Spleen (tissue), 11 donors: ENCODE data around the gene SDK2. TPM values are rescaled to one million over a fixed set of nuclear protein-coding genes. Genes with fewer than 3 reads are reported as not detected.
"Not testable (repeated sequence)": the region's sequence is repeated elsewhere in the genome, so short reads cannot be mapped to it uniquely, and the experiment has no call there.

Experiments
- DNase-seq: peaks from one replicate; pipeline ENCODE4 v3.0.0-alpha.2; 2020
- H3K27ac ChIP-seq, 8 donors: fragments of 200-600 bp; sonication (generic) in 7 of 8; 1 replicate in 4 of 8; 2 replicates in 4 of 8; pipeline versions ENCODE4 v1.5.0 to v1.8.0; 2016 to 2021; ENCODE audit warnings: inconsistent platforms in 4 of 8, mild to moderate bottlenecking in 4 of 8, moderate library complexity in 1 of 8
- H3K27me3 ChIP-seq, 7 donors: fragments of 200-600 bp; sonication (generic) in 6 of 7; replicated peaks in 1 of 7; 1 replicate in 4 of 7; 2 replicates in 3 of 7; pipeline versions ENCODE4 v1.5.0 to v1.8.0; 2016 to 2021; ENCODE audit warnings: inconsistent platforms in 3 of 7, mild to moderate bottlenecking in 1 of 7
- H3K36me3 ChIP-seq, 6 donors: fragments of 200-600 bp; sonication (generic) in 5 of 6; 1 replicate in 4 of 6; 2 replicates in 2 of 6; pipeline versions ENCODE4 v1.5.0 to v1.8.0; 2016 to 2021; ENCODE audit warnings: inconsistent platforms in 2 of 6
- H3K4me1 ChIP-seq, 6 donors: fragments of 200-600 bp; sonication (generic) in 5 of 6; 1 replicate in 3 of 6; 2 replicates in 3 of 6; pipeline versions ENCODE4 v1.5.0 to v1.8.0; 2016 to 2021; ENCODE audit warnings: inconsistent platforms in 3 of 6
- H3K4me3 ChIP-seq, 8 donors: fragments of 200-600 bp; sonication (generic) in 7 of 8; 1 replicate in 4 of 8; 2 replicates in 4 of 8; pipeline versions ENCODE4 v1.5.0 to v1.8.0; 2016 to 2021; ENCODE audit warnings: inconsistent platforms in 4 of 8, mild to moderate bottlenecking in 4 of 8, moderate library complexity in 2 of 8
- H3K9me3 ChIP-seq, 8 donors: fragments of 200-600 bp; sonication (generic) in 7 of 8; 1 replicate in 4 of 8; 2 replicates in 4 of 8; pipeline versions ENCODE4 v1.5.0 to v1.8.0; 2016 to 2021; ENCODE audit warnings: inconsistent platforms in 4 of 8
- CTCF ChIP-seq, 11 experiments: fragments of 200-600 bp in 7 of 11; fragments of 450-650 bp in 4 of 11; sonication (generic) in 4 of 11; IDR thresholded peaks in 8 of 11; conservative IDR thresholded peaks in 3 of 11; 1 replicate in 7 of 11; 2 replicates in 4 of 11; pipeline versions ENCODE4 v1.4.0 to v1.8.0; 2016 to 2021; ENCODE audit warnings: antibody characterized with exemption in 11 of 11, inconsistent platforms in 4 of 11, mild to moderate bottlenecking in 1 of 11
- POLR2A ChIP-seq, 3 donors: fragments of 450-650 bp; IDR thresholded peaks; one replicate each; pipeline ENCODE4 v1.5.1; 2017; ENCODE audit warnings: antibody characterized with exemption in 3 of 3, mild to moderate bottlenecking in 1 of 3
- POLR2AphosphoS5 ChIP-seq, 3 donors: sonication (generic); formaldehyde crosslinking; IDR thresholded peaks; one replicate each; pipeline ENCODE4 v1.5.1; 2017; ENCODE audit warnings: antibody characterized with exemption in 3 of 3
- WGBS, 5 donors: extraction: QIAGEN DNeasy Blood & Tissue Kit in 3 of 5; methylation state at CpG; one replicate each; pipeline versions ENCODE4 v1.1.5 to v1.1.7; 2013 to 2018; 5-methylcytosine and 5-hydroxymethylcytosine counted together
- intact Hi-C: fragments of 100-400 bp; cut with DNase I; formaldehyde crosslinking; loops from one replicate; pipeline ENCODE4 v1.15.0; 2023; ENCODE audit warnings: low total_unique reads
- polyA plus RNA-seq, 3 donors: library from polyadenylated mRNA; stranded (reverse); fragments of 200-250 nt; gene quantifications; one replicate each; pipeline ENCODE4 v1.2.1, GENCODE V29; 2013
- total RNA-seq, 7 donors: library from RNA; depleted of rRNA in 3 of 7; stranded (reverse); fragments of >200 nt in 3 of 7; fragmentation: NEBNext Ultra II Directional in 4 of 7; extraction: Animal tissue kit (Norgen Biotek cat#: 25700) in 4 of 7; gene quantifications; one replicate each; pipeline versions ENCODE4 v1.1.0 to v1.2.1, GENCODE V29; 2016 to 2021
- donor health status: healthy with polysubstance abuse.
- donor health status: DM: no; HTN: no; CAD: no; lungs with moderate emphysema.
- donor health status: DM: no; HTN: no; CAD: no.
- donor health status: Bipolar disorder and iron deficiency.
- donor health status: healthy.
- donor health status: DM: no; HTN: no; CAD: no.
- donor health status: DM: yes; HTN: yes; CAD: no.

Gene SDK2
- total and polyA plus RNA-seq, 10 donors: 0.86 to 16.5 (median 9.7) TPM

GRCh38 chr17:73335591-73336407, 308.4 kb downstream of the SDK2 start:
- Histone ChIP-seq H3K4me1 (peaks cover 0 to 19% (median 0%) of the 10 kb centered on the region in 6 donors), H3K27me3 (no peaks in the 10 kb centered on the region), H3K27ac (no peak overlapping the region), H3K4me3 (no peak overlapping the region), H3K36me3 (no peaks in the 10 kb centered on the region), H3K9me3 (no peaks in the 10 kb centered on the region)
- intact Hi-C loops: no loop called here
- no peak for DNase-seq
- 77 to 93% (median 89%) methylated on average over 12 of the region's 12 CpGs for WGBS, 5 donors
- TF ChIP-seq CTCF (IDR thresholded peaks at IDR 0.05 in 8 of 11, conservative IDR thresholded peaks at IDR 0.05 in 3 of 11) (no peak), POLR2AphosphoS5 (IDR thresholded peaks at IDR 0.05) (no peak), POLR2A (IDR thresholded peaks at IDR 0.05) (no peak)

- Histone ChIP-seq H3K9me3 (no peaks in the 10 kb centered on the region), H3K36me3 (no peaks in the 10 kb centered on the region), H3K4me3 (no peak overlapping the region), H3K27me3 (no peaks in the 10 kb centered on the region), H3K27ac (no peak overlapping the region), H3K4me1 (peaks cover 0 to 19% (median 0%) of the 10 kb centered on the region in 6 donors)
- intact Hi-C loops: no loop called here
- DNase-seq: no peak
- TF ChIP-seq CTCF (IDR thresholded peaks at IDR 0.05 in 8 of 11, conservative IDR thresholded peaks at IDR 0.05 in 3 of 11) (no peak), POLR2AphosphoS5 (IDR thresholded peaks at IDR 0.05) (no peak), POLR2A (IDR thresholded peaks at IDR 0.05) (no peak)
- WGBS, 5 donors: 70 to 86% (median 83%) methylated on average over 12 of the region's 12 CpGs
These were observed 309.3 kb downstream of the SDK2 start for GRCh38 chr17:73334771-73335513.

GRCh38 chr17:73333445-73333844, 310.8 kb downstream of the SDK2 start:
- DNase-seq, H3K27ac ChIP-seq, H3K27me3 ChIP-seq, intact Hi-C loops, H3K36me3 ChIP-seq, H3K9me3 ChIP-seq, H3K4me3 ChIP-seq: not testable (repeated sequence)
- H3K4me1 ChIP-seq: peaks cover 0 to 19% (median 0%) of the 10 kb centered on the region in 6 donors
- 71 to 96% (median 80%) methylated on average over 9 of the region's 9 CpGs for WGBS, 5 donors

- WGBS, 5 donors: 63 to 85% (median 73%) methylated on average over 3 of the region's 3 CpGs
- intact Hi-C loops: no loop called here
- no peaks in the 10 kb centered on the region for H3K9me3 ChIP-seq
- no peak for DNase-seq
- no peak overlapping the region for H3K27ac ChIP-seq
- peaks cover 0 to 11% (median 0%) of the 10 kb centered on the region in 7 donors for H3K27me3 ChIP-seq
- TF ChIP-seq CTCF (IDR thresholded peaks at IDR 0.05 in 8 of 11, conservative IDR thresholded peaks at IDR 0.05 in 3 of 11) (no peak), POLR2AphosphoS5 (IDR thresholded peaks at IDR 0.05) (no peak), POLR2A (IDR thresholded peaks at IDR 0.05) (no peak)
- no peak overlapping the region for H3K4me3 ChIP-seq
- peaks cover 0 to 8% (median 0%) of the 10 kb centered on the region in 6 donors for H3K4me1 ChIP-seq
- H3K36me3 ChIP-seq: no peaks in the 10 kb centered on the region
These were observed 313.2 kb downstream of the SDK2 start for GRCh38 chr17:73331060-73331459.
